ENCODE results near the gene SCLY.
"Not testable (repeated sequence)": the region's sequence is repeated elsewhere in the genome, so short reads cannot be mapped to it uniquely, and the experiment has no call there.

SCLY gene

GRCh38 chr2:238055841-238056240 is 5.0 kb upstream of the SCLY start:
- Histone ChIP-seq H3K9me3 (ENCODE audit: control insufficient read depth, insufficient read depth, low read length) (no peaks in the 10 kb centered on the region), H3K36me3 (ENCODE audit: insufficient read depth, low read length) (no peaks in the 10 kb centered on the region), H3K9ac (ENCODE audit: low read depth, low read length) (no peak overlapping the region), H3K4me1 (ENCODE audit: insufficient read depth, low read length) (0 out of 2 replicates have a peak, but pooled peaks cover 4% of the 10 kb centered on the region)

- H3K36me3 ChIP-seq (ENCODE audit: insufficient read depth, low read length); H3K9me3 ChIP-seq (ENCODE audit: control insufficient read depth, insufficient read depth, low read length); H3K4me1 ChIP-seq (ENCODE audit: insufficient read depth, low read length); H3K9ac ChIP-seq (ENCODE audit: low read depth, low read length): not testable (repeated sequence)
Measured at GRCh38 chr2:238057696-238058575, 2.9 kb upstream of the SCLY start.

- Histone ChIP-seq H3K4me1 (ENCODE audit: insufficient read depth, low read length) (peaks cover 4% of the 10 kb centered on the region; the same call in 1 of the 2 replicates), H3K9ac (ENCODE audit: low read depth, low read length) (no peak overlapping the region), H3K36me3 (ENCODE audit: insufficient read depth, low read length) (no peaks in the 10 kb centered on the region), H3K9me3 (ENCODE audit: control insufficient read depth, insufficient read depth, low read length) (no peaks in the 10 kb centered on the region)
Measured at GRCh38 chr2:238059505-238059904, 1.3 kb upstream of the SCLY start.

- peak overlapping the region; percentile 52 for H3K9ac ChIP-seq (ENCODE audit: low read depth, low read length)
- H3K4me1 ChIP-seq (ENCODE audit: insufficient read depth, low read length): peaks cover 4% of the 10 kb centered on the region; the same call in 1 of the 2 replicates
- no peaks in the 10 kb centered on the region for H3K9me3 ChIP-seq (ENCODE audit: control insufficient read depth, insufficient read depth, low read length)
- no peaks in the 10 kb centered on the region; the same call in 1 of the 2 replicates for H3K36me3 ChIP-seq (ENCODE audit: insufficient read depth, low read length)
Measured at GRCh38 chr2:238060096-238060541, 682 bp upstream of the SCLY start.

GRCh38 chr2:238061315-238062202 is 758 bp downstream of the SCLY start:
- Histone ChIP-seq H3K9ac (ENCODE audit: low read depth, low read length) (peak overlapping the region; percentile 92), H3K9me3 (ENCODE audit: control insufficient read depth, insufficient read depth, low read length) (no peaks in the 10 kb centered on the region), H3K36me3 (ENCODE audit: insufficient read depth, low read length) (peaks cover 6% of the 10 kb centered on the region), H3K4me1 (ENCODE audit: insufficient read depth, low read length) (peaks cover 4% of the 10 kb centered on the region; the same call in 1 of the 2 replicates)

- Histone ChIP-seq H3K9ac (ENCODE audit: low read depth, low read length) (no peak overlapping the region), H3K36me3 (ENCODE audit: insufficient read depth, low read length) (peaks cover 10% of the 10 kb centered on the region), H3K4me1 (ENCODE audit: insufficient read depth, low read length) (peaks cover 4% of the 10 kb centered on the region; the same call in 1 of the 2 replicates), H3K9me3 (ENCODE audit: control insufficient read depth, insufficient read depth, low read length) (no peaks in the 10 kb centered on the region)
Measured at GRCh38 chr2:238063414-238064189, 2.8 kb downstream of the SCLY start.

- H3K9ac ChIP-seq (ENCODE audit: low read depth, low read length): no peak overlapping the region
- H3K4me1 ChIP-seq (ENCODE audit: insufficient read depth, low read length): peaks cover 4% of the 10 kb centered on the region; the same call in 1 of the 2 replicates
- no peaks in the 10 kb centered on the region for H3K9me3 ChIP-seq (ENCODE audit: control insufficient read depth, insufficient read depth, low read length)
- peaks cover 11% of the 10 kb centered on the region for H3K36me3 ChIP-seq (ENCODE audit: insufficient read depth, low read length)
Measured at GRCh38 chr2:238064376-238064775, 3.6 kb downstream of the SCLY start.

- H3K9me3 ChIP-seq (ENCODE audit: control insufficient read depth, insufficient read depth, low read length): no peaks in the 10 kb centered on the region
- H3K4me1 ChIP-seq (ENCODE audit: insufficient read depth, low read length): no peaks in the 10 kb centered on the region; the same call in 1 of the 2 replicates
- peaks cover 14% of the 10 kb centered on the region for H3K36me3 ChIP-seq (ENCODE audit: insufficient read depth, low read length)
- no peak overlapping the region for H3K9ac ChIP-seq (ENCODE audit: low read depth, low read length)
Measured at GRCh38 chr2:238065071-238065846, 4.5 kb downstream of the SCLY start.

- Histone ChIP-seq H3K4me1 (ENCODE audit: insufficient read depth, low read length) (no peaks in the 10 kb centered on the region; the same call in 1 of the 2 replicates), H3K36me3 (ENCODE audit: insufficient read depth, low read length) (peaks cover 14% of the 10 kb centered on the region), H3K9me3 (ENCODE audit: control insufficient read depth, insufficient read depth, low read length) (no peaks in the 10 kb centered on the region), H3K9ac (ENCODE audit: low read depth, low read length) (no peak overlapping the region)
Measured at GRCh38 chr2:238066218-238066617, 5.4 kb downstream of the SCLY start.

GRCh38 chr2:238066718-238067117 is 5.9 kb downstream of the SCLY start:
- peaks cover 14% of the 10 kb centered on the region for H3K36me3 ChIP-seq (ENCODE audit: insufficient read depth, low read length)
- H3K4me1 ChIP-seq (ENCODE audit: insufficient read depth, low read length); H3K9ac ChIP-seq (ENCODE audit: low read depth, low read length); H3K9me3 ChIP-seq (ENCODE audit: control insufficient read depth, insufficient read depth, low read length): not testable (repeated sequence)

GRCh38 chr2:238067939-238068338 is 7.1 kb downstream of the SCLY start:
- peaks cover 17% of the 10 kb centered on the region for H3K36me3 ChIP-seq (ENCODE audit: insufficient read depth, low read length)
- H3K4me1 ChIP-seq (ENCODE audit: insufficient read depth, low read length): no peaks in the 10 kb centered on the region; the same call in 1 of the 2 replicates
- H3K9ac ChIP-seq (ENCODE audit: low read depth, low read length): no peak overlapping the region
- no peaks in the 10 kb centered on the region for H3K9me3 ChIP-seq (ENCODE audit: control insufficient read depth, insufficient read depth, low read length)

GRCh38 chr2:238069021-238069709 is 8.4 kb downstream of the SCLY start:
- peaks cover 17% of the 10 kb centered on the region for H3K36me3 ChIP-seq (ENCODE audit: insufficient read depth, low read length)

GRCh38 chr2:238069877-238070276 is 9.1 kb downstream of the SCLY start:
- no peaks in the 10 kb centered on the region for H3K9me3 ChIP-seq (ENCODE audit: control insufficient read depth, insufficient read depth, low read length)
- no peaks in the 10 kb centered on the region for H3K4me1 ChIP-seq (ENCODE audit: insufficient read depth, low read length)
- H3K36me3 ChIP-seq (ENCODE audit: insufficient read depth, low read length): peaks cover 17% of the 10 kb centered on the region
- H3K9ac ChIP-seq (ENCODE audit: low read depth, low read length): no peak overlapping the region

More at GRCh38 chr2:238069021-238069709, 8.4 kb downstream of the SCLY start:
- Histone ChIP-seq H3K4me1 (ENCODE audit: insufficient read depth, low read length) (no peaks in the 10 kb centered on the region), H3K9me3 (ENCODE audit: control insufficient read depth, insufficient read depth, low read length) (no peaks in the 10 kb centered on the region), H3K9ac (ENCODE audit: low read depth, low read length) (no peak overlapping the region)
